Trophoblast cell (in vitro differentiated cells and primary cell): ENCODE data around the gene SEPTIN11.
A peak's percentile ranks its signal among the peaks of the same experiment; 100 is the strongest.

ENCODE experiments used
- DNase-seq, 2 donors: peaks; one replicate each; pipeline ENCODE4 v3.0.0-alpha.2; 2016
- H2AFZ ChIP-seq: 2 replicates; pipeline ENCODE4 v1.6.1; 2013; ENCODE audit warnings: low read length, moderate library complexity, mild to moderate bottlenecking; ENCODE audit not compliant: insufficient read depth, poor library complexity
- H2AK5ac ChIP-seq: 2 replicates; pipeline ENCODE4 v1.6.1; 2013; ENCODE audit warnings: mild to moderate bottlenecking, low read length
- H2BK120ac ChIP-seq: 2 replicates; pipeline ENCODE4 v1.6.1; 2013; ENCODE audit warnings: low read length, mild to moderate bottlenecking, moderate library complexity; ENCODE audit not compliant: insufficient read depth, poor library complexity
- H2BK12ac ChIP-seq: 2 replicates; pipeline ENCODE4 v1.6.1; 2013; ENCODE audit warnings: mild to moderate bottlenecking, low read length, moderate library complexity
- H2BK5ac ChIP-seq: 2 replicates; pipeline ENCODE4 v1.6.1; 2013; ENCODE audit warnings: low read length, low read depth, moderate library complexity, mild to moderate bottlenecking; ENCODE audit not compliant: poor library complexity
- H3K14ac ChIP-seq: 2 replicates; pipeline ENCODE4 v1.6.1; 2013; ENCODE audit warnings: mild to moderate bottlenecking, low read length
- H3K18ac ChIP-seq: 2 replicates; pipeline ENCODE4 v1.6.1; 2013; ENCODE audit warnings: mild to moderate bottlenecking, low read length
- H3K23ac ChIP-seq: 2 replicates; pipeline ENCODE4 v1.6.1; 2013; ENCODE audit warnings: low read length
- H3K27ac ChIP-seq: 2 replicates; pipeline ENCODE4 v1.5.1; 2013; ENCODE audit warnings: low read depth, mild to moderate bottlenecking, inconsistent platforms, low read length, moderate library complexity
- H3K27me3 ChIP-seq: 2 replicates; pipeline ENCODE4 v1.6.1; 2013; ENCODE audit warnings: inconsistent platforms, mild to moderate bottlenecking, low read length, moderate library complexity; ENCODE audit not compliant: insufficient read depth
- H3K36me3 ChIP-seq, 2 experiments: 1 replicate in 1 of 2; 2 replicates in 1 of 2; pipeline ENCODE4 v1.6.1; 2013; ENCODE audit warnings: low read length in 2 of 2, mild to moderate bottlenecking in 2 of 2, moderate library complexity in 1 of 2; ENCODE audit not compliant: insufficient read depth in 2 of 2, control insufficient read depth in 1 of 2
- H3K4ac ChIP-seq: 2 replicates; pipeline ENCODE4 v1.6.1; 2013; ENCODE audit warnings: low read depth, mild to moderate bottlenecking, low read length, moderate library complexity
- H3K4me1 ChIP-seq, 2 experiments: 1 replicate in 1 of 2; 2 replicates in 1 of 2; pipeline ENCODE4 v1.6.1; 2013; ENCODE audit warnings: low read length in 2 of 2, mild to moderate bottlenecking in 2 of 2, moderate library complexity in 1 of 2; ENCODE audit not compliant: insufficient read depth in 2 of 2, control insufficient read depth in 1 of 2
- H3K4me2 ChIP-seq: 2 replicates; pipeline ENCODE4 v1.6.1; 2013; ENCODE audit warnings: inconsistent platforms, mild to moderate bottlenecking, low read length, moderate library complexity
- H3K4me3 ChIP-seq: 2 replicates; pipeline ENCODE4 v1.5.1; 2013; ENCODE audit warnings: mild to moderate bottlenecking, low read depth, low read length, inconsistent platforms
- H3K79me1 ChIP-seq: one replicate; pipeline ENCODE4 v1.6.1; 2013; ENCODE audit warnings: low read length
- H3K79me2 ChIP-seq: 2 replicates; pipeline ENCODE4 v1.6.1; 2013; ENCODE audit warnings: low read length, mild to moderate bottlenecking; ENCODE audit not compliant: control insufficient read depth, insufficient read depth, poor library complexity
- H3K9ac ChIP-seq: 2 replicates; pipeline ENCODE4 v1.6.1; 2013; ENCODE audit warnings: mild to moderate bottlenecking, low read length
- H3K9me3 ChIP-seq: 2 replicates; pipeline ENCODE4 v1.6.1; 2013; ENCODE audit warnings: low read depth, mild to moderate bottlenecking, control low read depth, inconsistent platforms, low read length; ENCODE audit not compliant: insufficient read depth
- H4K12ac ChIP-seq: 2 replicates; pipeline ENCODE4 v1.6.1; 2013; ENCODE audit warnings: low read depth, mild to moderate bottlenecking, low read length, moderate library complexity
- H4K8ac ChIP-seq: 2 replicates; pipeline ENCODE4 v1.6.1; 2013; ENCODE audit warnings: low read depth, mild to moderate bottlenecking, low read length, moderate library complexity
- H4K91ac ChIP-seq: one replicate; pipeline ENCODE4 v1.6.1; 2013; ENCODE audit warnings: low read depth, mild to moderate bottlenecking, low read length, moderate library complexity
- WGBS: extraction: QIAGEN DNeasy Blood & Tissue Kit; methylation state at CpG from one replicate; pipeline ENCODE4 v1.1.7; 2013; ENCODE audit warnings: missing lambda C conversion rate; ENCODE audit not compliant: insufficient read length, insufficient coverage; ENCODE audit errors: extremely low coverage; 5-methylcytosine and 5-hydroxymethylcytosine counted together

The SEPTIN11 gene

GRCh38 chr4:76980261-76980660 lies 30.7 kb downstream of the SEPTIN11 start:
- H3K18ac ChIP-seq = no peak overlapping the region
- no peak overlapping the region for H4K91ac ChIP-seq
- no peak overlapping the region for H3K9ac ChIP-seq
- peaks cover 28 to 33% of the 10 kb centered on the region in 2 experiments for H3K4me1 ChIP-seq
- no peak overlapping the region for H3K4me3 ChIP-seq
- H3K4ac ChIP-seq = no peak overlapping the region
- no peak overlapping the region for H4K8ac ChIP-seq
- no peak overlapping the region for H4K12ac ChIP-seq
- H2AK5ac ChIP-seq = no peak overlapping the region
- H3K79me2 ChIP-seq = peaks cover 2% of the 10 kb centered on the region
- no peak overlapping the region for H3K27ac ChIP-seq
- no peak overlapping the region for H3K4me2 ChIP-seq
- H2BK12ac ChIP-seq = no peak overlapping the region
- WGBS = no CpG with 5 or more reads among the region's 6 CpGs
- DNase-seq = no peak
- no peak overlapping the region for H3K14ac ChIP-seq
- H3K79me1 ChIP-seq = peaks cover 6% of the 10 kb centered on the region
- H3K23ac ChIP-seq = no peak overlapping the region
- no peak overlapping the region for H2BK120ac ChIP-seq
- H3K27me3 ChIP-seq = no peaks in the 10 kb centered on the region
- H2BK5ac ChIP-seq = no peak overlapping the region
- peaks cover 0 to 4% of the 10 kb centered on the region in 2 experiments for H3K36me3 ChIP-seq
- no peaks in the 10 kb centered on the region for H3K9me3 ChIP-seq
- no peak overlapping the region for H2AFZ ChIP-seq

- H3K23ac ChIP-seq = no peak overlapping the region
- H2AFZ ChIP-seq = no peak overlapping the region
- H3K9me3 ChIP-seq = no peaks in the 10 kb centered on the region
- peak overlapping the region; percentile 22 for H3K27ac ChIP-seq
- no peak overlapping the region for H4K91ac ChIP-seq
- H4K8ac ChIP-seq = no peak overlapping the region
- peak overlapping the region; percentile 84 for H3K4ac ChIP-seq
- no peak overlapping the region for H3K18ac ChIP-seq
- H3K4me2 ChIP-seq = no peak overlapping the region
- peaks cover 38 to 43% of the 10 kb centered on the region in 2 experiments for H3K4me1 ChIP-seq
- peaks cover 0 to 4% of the 10 kb centered on the region in 2 experiments for H3K36me3 ChIP-seq
- H3K27me3 ChIP-seq = no peaks in the 10 kb centered on the region
- no peak for DNase-seq
- H2AK5ac ChIP-seq = no peak overlapping the region
- H4K12ac ChIP-seq = no peak overlapping the region
- H3K14ac ChIP-seq = no peak overlapping the region
- no peak overlapping the region for H3K4me3 ChIP-seq
- H2BK12ac ChIP-seq = no peak overlapping the region
- peaks cover 14% of the 10 kb centered on the region for H3K79me1 ChIP-seq
- H3K9ac ChIP-seq = no peak overlapping the region
- H2BK5ac ChIP-seq = no peak overlapping the region
- no CpG with 5 or more reads among the region's 3 CpGs for WGBS
- H2BK120ac ChIP-seq = no peak overlapping the region
- peaks cover 11% of the 10 kb centered on the region for H3K79me2 ChIP-seq
Measured at GRCh38 chr4:76981644-76982043, 32.1 kb downstream of the SEPTIN11 start.

DNA sequence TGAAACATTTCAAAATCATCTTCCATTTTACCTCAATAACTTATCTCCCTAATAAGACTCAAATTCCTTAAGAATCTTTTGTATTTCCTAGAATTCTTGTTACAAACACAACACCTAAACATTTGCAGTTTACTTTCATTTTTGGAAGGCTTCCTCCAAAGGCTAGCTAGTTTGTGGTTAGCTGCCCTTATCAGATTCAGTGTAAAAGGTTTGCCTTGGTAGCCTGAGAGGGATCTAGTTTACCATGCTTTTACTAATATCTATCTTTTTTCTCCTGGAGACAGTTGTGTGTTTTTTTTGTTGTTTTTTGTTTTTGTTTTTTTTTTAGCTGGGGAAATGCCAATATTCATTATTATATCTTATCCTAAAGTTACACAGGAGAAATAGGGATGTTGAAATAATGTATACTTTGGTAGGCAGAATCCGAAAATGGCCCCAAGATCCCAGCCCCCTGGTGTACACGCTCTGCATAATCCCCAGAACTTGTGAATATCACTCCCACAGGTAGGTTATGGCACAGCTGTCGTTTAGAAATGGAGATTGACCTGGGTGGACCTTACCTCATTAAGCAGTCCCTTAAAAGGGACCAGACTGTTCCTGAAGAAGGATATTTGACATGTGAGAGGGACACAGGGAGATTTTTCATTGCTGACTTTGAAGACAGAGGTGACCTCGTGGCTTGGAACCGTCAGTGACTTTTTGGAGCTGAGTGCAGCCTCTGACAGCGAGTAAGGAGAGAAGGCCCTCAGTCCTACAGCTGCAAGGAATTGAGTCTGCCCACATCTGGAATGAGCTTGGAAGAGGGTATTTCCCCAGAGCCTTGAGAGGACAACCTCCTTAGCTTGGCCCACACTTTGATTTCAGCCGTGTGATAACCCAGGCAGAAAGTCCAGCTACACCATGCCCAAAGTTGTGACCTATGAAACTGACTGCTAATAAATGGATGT lies 33.4 kb downstream of the SEPTIN11 start:
- H3K4ac ChIP-seq = peak overlapping the region; percentile 86
- peak overlapping the region; percentile 87 for H2BK12ac ChIP-seq
- H4K12ac ChIP-seq = no peak overlapping the region
- peak; percentile 42 to 91 for DNase-seq
- peaks cover 16% of the 10 kb centered on the region for H3K79me1 ChIP-seq
- H2BK5ac ChIP-seq = peak overlapping the region; percentile 33
- H4K91ac ChIP-seq = peak overlapping the region; percentile 74
- H3K4me2 ChIP-seq = no peak overlapping the region
- H3K9me3 ChIP-seq = no peaks in the 10 kb centered on the region
- H2AK5ac ChIP-seq = peak overlapping the region; percentile 85
- H3K18ac ChIP-seq = peak overlapping the region; percentile 51
- H3K23ac ChIP-seq = no peak overlapping the region
- H3K79me2 ChIP-seq = peaks cover 11% of the 10 kb centered on the region
- H3K36me3 ChIP-seq = peaks cover 0 to 4% of the 10 kb centered on the region in 2 experiments
- peak overlapping the region; percentile 18 for H3K4me3 ChIP-seq
- no peaks in the 10 kb centered on the region for H3K27me3 ChIP-seq
- peak overlapping the region; percentile 20 for H3K27ac ChIP-seq
- no peak overlapping the region for H3K9ac ChIP-seq
- H4K8ac ChIP-seq = peak overlapping the region; percentile 44
- H3K14ac ChIP-seq = peak overlapping the region; percentile 28
- no CpG with 5 or more reads among the region's 7 CpGs for WGBS
- peaks cover 38 to 47% of the 10 kb centered on the region in 2 experiments for H3K4me1 ChIP-seq
- H2AFZ ChIP-seq = no peak overlapping the region
- H2BK120ac ChIP-seq = peak overlapping the region; percentile 63

GRCh38 chr4:76984127-76984526 lies 34.6 kb downstream of the SEPTIN11 start:
- no peak overlapping the region for H3K23ac ChIP-seq

More at GRCh38 chr4:76984127-76984526, 34.6 kb downstream of the SEPTIN11 start:
- Histone ChIP-seq H3K4me1 (peaks cover 30 to 36% of the 10 kb centered on the region in 2 experiments), H3K4me3 (no peak overlapping the region), H2BK5ac (no peak overlapping the region), H4K12ac (no peak overlapping the region), H3K79me1 (peaks cover 16% of the 10 kb centered on the region), H4K91ac (no peak overlapping the region), H3K14ac (no peak overlapping the region), H3K27me3 (no peaks in the 10 kb centered on the region), H3K4ac (no peak overlapping the region), H2BK120ac (no peak overlapping the region), H3K9ac (no peak overlapping the region), H3K4me2 (no peak overlapping the region), H3K18ac (no peak overlapping the region), H2AFZ (no peak overlapping the region), H3K79me2 (peaks cover 11% of the 10 kb centered on the region), H2BK12ac (no peak overlapping the region), H4K8ac (no peak overlapping the region), H3K27ac (peak overlapping the region; percentile 87), H3K9me3 (no peaks in the 10 kb centered on the region), H2AK5ac (no peak overlapping the region), H3K36me3 (peaks cover 0 to 4% of the 10 kb centered on the region in 2 experiments)
- WGBS = no CpG with 5 or more reads among the region's 3 CpGs
- DNase-seq = peak in 1 of 2 donors; percentile 37
